H1 (cell line): ENCODE data around the gene TAF1B. TPM values are rescaled to one million over a fixed set of nuclear protein-coding genes. Genes with fewer than 3 reads are reported as not detected.

ENCODE experiments used
- CTCF ChIA-PET: fragments of 300-600 bp; sonication (Branson Sonifier 250); formaldehyde crosslinking; loops from one replicate; lab custom pipeline; 2021; ENCODE audit not compliant: partially characterized antibody; lab: Charles Lee
- POLR2A ChIA-PET: fragments of 300-600 bp; sonication (Branson Sonifier 250); formaldehyde crosslinking; loops from one replicate; lab custom pipeline; 2021; ENCODE audit warnings: inconsistent platforms; ENCODE audit not compliant: partially characterized antibody; lab: Charles Lee
- DNase-seq, 2 experiments: peaks; one replicate each; pipeline versions ENCODE4 v3.0.0 to v3.0.0-alpha.2; 2010 to 2022; ENCODE audit warnings: low spot score in 2 of 2, low read depth in 1 of 2, mixed read lengths in 1 of 2
- FAIRE-seq: peaks from 2 replicates; lab custom pipeline; 2011; peaks lifted over from hg19 to GRCh38; lab: Jason Lieb, UNC
- H2AFZ ChIP-seq: 2 replicates; pipeline ENCODE4 v1.8.1; 2012; ENCODE audit warnings: low read length, inconsistent platforms
- H2AK5ac ChIP-seq: 2 replicates; pipeline ENCODE4 v1.6.1; 2013; ENCODE audit warnings: low read depth, low read length
- H2BK120ac ChIP-seq: replicated peaks from 2 replicates; pipeline ENCODE3; 2013; ENCODE audit warnings: low read depth, low read length, inconsistent platforms
- H2BK12ac ChIP-seq: 2 replicates; pipeline ENCODE4 v1.6.1; 2013; ENCODE audit warnings: low read depth, low read length
- H2BK15ac ChIP-seq: 2 replicates; pipeline ENCODE4 v1.6.1; 2013; ENCODE audit warnings: low read length
- H2BK20ac ChIP-seq: 2 replicates; pipeline ENCODE4 v1.6.1; 2013; ENCODE audit warnings: low read length
- H2BK5ac ChIP-seq: 2 replicates; pipeline ENCODE4 v1.6.1; 2013; ENCODE audit warnings: low read depth, low read length
- H3K14ac ChIP-seq: 2 replicates; pipeline ENCODE4 v1.6.1; 2013; ENCODE audit warnings: inconsistent platforms; ENCODE audit not compliant: insufficient read length
- H3K18ac ChIP-seq: 2 replicates; pipeline ENCODE4 v1.6.1; 2013; ENCODE audit warnings: low read length; ENCODE audit errors: extremely low read depth
- H3K23ac ChIP-seq: 2 replicates; pipeline ENCODE4 v1.6.1; 2013; ENCODE audit warnings: inconsistent platforms; ENCODE audit not compliant: insufficient read length
- H3K23me2 ChIP-seq: 2 replicates; pipeline ENCODE4 v1.6.1; 2013; ENCODE audit warnings: low read depth, low read length
- H3K27ac ChIP-seq: 2 replicates; pipeline ENCODE4 v1.6.1; 2011; ENCODE audit warnings: low read depth, low read length, inconsistent platforms
- H3K27me3 ChIP-seq, 4 experiments: replicated peaks in 1 of 4; 1 replicate in 1 of 4; 2 replicates in 3 of 4; pipeline versions ENCODE4 v1.6.1 to v1.8.1; 2011 to 2013; ENCODE audit warnings: low read length in 3 of 4, mild to moderate bottlenecking in 3 of 4, inconsistent platforms in 2 of 4, mixed read lengths in 2 of 4, moderate library complexity in 1 of 4; ENCODE audit not compliant: control insufficient read depth in 3 of 4, insufficient read depth in 3 of 4; ENCODE audit errors: extremely low read depth in 1 of 4
- H3K36me3 ChIP-seq, 4 experiments: 2 replicates each; pipeline versions ENCODE4 v1.6.1 to v1.8.1; 2011 to 2013; ENCODE audit warnings: mild to moderate bottlenecking in 4 of 4, low read length in 3 of 4, moderate library complexity in 2 of 4, control low read depth in 1 of 4, inconsistent platforms in 1 of 4; ENCODE audit not compliant: insufficient read depth in 4 of 4, control insufficient read depth in 2 of 4
- H3K4ac ChIP-seq: replicated peaks from 2 replicates; pipeline ENCODE3; 2013; ENCODE audit warnings: low read length, low read depth, mixed read lengths, inconsistent platforms; ENCODE audit not compliant: insufficient read length
- H3K4me1 ChIP-seq, 4 experiments: replicated peaks in 1 of 4; 1 replicate in 1 of 4; 2 replicates in 3 of 4; pipeline versions ENCODE4 v1.6.1 to v1.8.1; 2011 to 2013; ENCODE audit warnings: low read length in 3 of 4, inconsistent platforms in 2 of 4, mixed read lengths in 1 of 4; ENCODE audit not compliant: insufficient read depth in 4 of 4, control insufficient read depth in 3 of 4
- H3K4me2 ChIP-seq, 2 experiments: 2 replicates each; pipeline versions ENCODE4 v1.6.1 to v1.8.1; 2011 to 2013; ENCODE audit warnings: low read depth in 2 of 2, low read length in 2 of 2, control low read depth in 1 of 2, inconsistent platforms in 1 of 2, mild to moderate bottlenecking in 1 of 2; ENCODE audit not compliant: insufficient read depth in 1 of 2
- H3K4me3 ChIP-seq, 4 experiments: fragments of 200-600, 300-600 bp in 1 of 4; sonication (generic), shearing (Covaris generic), sonication (Bioruptor Twin) in 1 of 4; 2 replicates each; pipeline versions ENCODE4 v1.5.1 to v1.8.1; 2011 to 2016; ENCODE audit warnings: low read length in 4 of 4, low read depth in 3 of 4, control low read depth in 2 of 4, inconsistent platforms in 2 of 4, mild to moderate bottlenecking in 2 of 4, mixed read lengths in 1 of 4, moderate library complexity in 1 of 4; ENCODE audit not compliant: insufficient read depth in 2 of 4; ENCODE audit errors: extremely low read depth in 1 of 4
- H3K56ac ChIP-seq: replicated peaks from 2 replicates; pipeline ENCODE3; 2013; ENCODE audit warnings: low read depth, mild to moderate bottlenecking, mixed read lengths, low read length, inconsistent platforms; ENCODE audit not compliant: insufficient read length
- H3K79me1 ChIP-seq: 2 replicates; pipeline ENCODE4 v1.6.1; 2013; ENCODE audit warnings: low read depth, low read length, control low read depth
- H3K79me2 ChIP-seq, 2 experiments: 2 replicates each; pipeline versions ENCODE4 v1.6.1 to v1.8.1; 2012 to 2013; ENCODE audit warnings: low read length in 2 of 2, mild to moderate bottlenecking in 2 of 2, inconsistent platforms in 1 of 2; ENCODE audit not compliant: insufficient read depth in 2 of 2, control insufficient read depth in 1 of 2
- H3K9ac ChIP-seq, 4 experiments: replicated peaks in 1 of 4; 1 replicate in 1 of 4; 2 replicates in 3 of 4; pipeline versions ENCODE4 v1.6.1 to v1.8.1; 2011 to 2013; ENCODE audit warnings: low read depth in 3 of 4, low read length in 3 of 4, control low read depth in 2 of 4, mild to moderate bottlenecking in 2 of 4, moderate library complexity in 2 of 4, inconsistent platforms in 1 of 4; ENCODE audit errors: extremely low read depth in 1 of 4
- H3K9me3 ChIP-seq, 2 experiments: 2 replicates each; pipeline versions ENCODE4 v1.6.1 to v1.8.1; 2012 to 2013; ENCODE audit warnings: mild to moderate bottlenecking in 2 of 2, moderate library complexity in 2 of 2, control low read depth in 1 of 2, inconsistent platforms in 1 of 2, low read depth in 1 of 2, low read length in 1 of 2, mixed read lengths in 1 of 2; ENCODE audit not compliant: insufficient read depth in 2 of 2
- H4K20me1 ChIP-seq, 2 experiments: replicated peaks in 1 of 2; 2 replicates each; pipeline versions ENCODE3 to v1.8.1; 2011 to 2013; ENCODE audit warnings: inconsistent platforms in 2 of 2, low read length in 2 of 2, mild to moderate bottlenecking in 1 of 2; ENCODE audit not compliant: insufficient read depth in 2 of 2, control insufficient read depth in 1 of 2
- H4K5ac ChIP-seq: 2 replicates; pipeline ENCODE4 v1.6.1; 2013; ENCODE audit warnings: low read length, low read depth, mixed read lengths, inconsistent platforms; ENCODE audit not compliant: insufficient read length
- H4K8ac ChIP-seq: 2 replicates; pipeline ENCODE4 v1.8.0; 2013; ENCODE audit warnings: mild to moderate bottlenecking, moderate library complexity, low read length, inconsistent platforms; ENCODE audit not compliant: insufficient read depth; ENCODE audit errors: extremely low read depth
- H4K91ac ChIP-seq: replicated peaks from 2 replicates; pipeline ENCODE3; 2013; ENCODE audit warnings: low read length, mixed read lengths, inconsistent platforms; ENCODE audit not compliant: insufficient read length
- HDAC6 ChIP-seq: IDR thresholded peaks from one replicate; pipeline ENCODE4 v1.7.1; 2012; ENCODE audit warnings: low read depth, mild to moderate bottlenecking, inconsistent platforms, low read length, moderate library complexity
- SP1 ChIP-seq: IDR thresholded peaks from 2 replicates; pipeline ENCODE4 v1.6.1; 2011; ENCODE audit warnings: low read depth, low read length
- WGBS, 2 experiments: shearing (Covaris generic) in 1 of 2; methylation state at CpG; one replicate each; pipeline versions ENCODE4 v1.1.6 to v1.1.7; 2013 to 2015; ENCODE audit warnings: low lambda C conversion rate in 2 of 2, mixed read lengths in 2 of 2, inconsistent platforms in 1 of 2, low coverage in 1 of 2, missing lambda C conversion rate in 1 of 2; ENCODE audit not compliant: insufficient replicate concordance in 2 of 2, insufficient coverage in 1 of 2, insufficient read length in 1 of 2; ENCODE audit errors: extremely low coverage in 1 of 2, missing lambda C conversion rate in 1 of 2; 5-methylcytosine and 5-hydroxymethylcytosine counted together
- polyA plus RNA-seq, 7 experiments: library from polyadenylated mRNA; depleted of rRNA in 3 of 7; stranded (reverse) in 5 of 7; unstranded in 2 of 7; fragments of >200 nt in 5 of 7; fragments of 200-250 nt in 2 of 7; gene quantifications; 1 replicate in 5 of 7; 2 replicates in 1 of 7; 4 replicates in 1 of 7; pipeline versions ENCODE4 v1.2.1 to v1.2.3, GENCODE V29; 2011 to 2013; ENCODE audit warnings: missing spikeins in 2 of 7, mixed read lengths in 2 of 7
- total RNA-seq: library from RNA; stranded (reverse); fragmentation: NEBNext Ultra II Directional; extraction: Animal tissue kit (Norgen Biotek cat#: 25700); gene quantifications from 2 replicates; pipeline ENCODE4 v1.2.1, GENCODE V29; 2021

The TAF1B gene
- total and polyA plus RNA-seq, 2 of the 8 experiments (the other 6 are each of a cell fraction or from before 2014, with no cell fraction given): 6.6 to 25.2 TPM

DNA sequence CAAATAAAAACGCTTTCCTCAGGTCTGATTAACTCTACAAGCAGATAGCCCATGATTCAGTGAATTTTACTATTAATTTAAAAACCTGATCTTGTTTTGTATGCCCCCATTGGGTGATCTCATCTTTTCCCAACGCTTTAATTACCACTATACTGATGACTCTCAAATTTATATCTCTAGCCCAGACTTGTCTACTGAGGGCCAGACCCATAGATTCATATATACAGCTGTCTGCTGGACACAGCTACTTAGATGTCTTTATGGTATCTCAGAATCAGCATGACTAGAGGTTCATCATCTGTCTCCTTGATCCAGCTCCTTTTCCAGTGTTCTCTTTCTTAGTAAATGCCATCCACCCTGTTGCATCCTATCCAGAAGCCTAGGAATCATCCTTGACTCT, 33.8 kb downstream of the TAF1B start:
- Histone ChIP-seq H3K4me3 (no peak overlapping the region), H3K79me1 (no peaks in the 10 kb centered on the region), H2BK20ac (no peak overlapping the region), H3K4me1 (no peaks in the 10 kb centered on the region), H3K79me2 (no peaks in the 10 kb centered on the region), H4K5ac (no peak overlapping the region), H3K18ac (no peak overlapping the region), H4K20me1 (no peaks in the 10 kb centered on the region), H3K9ac (no peak overlapping the region), H3K14ac (no peak overlapping the region), H3K4me2 (no peak overlapping the region), H3K4ac (no peak overlapping the region), H2BK5ac (no peak overlapping the region), H4K8ac (no peak overlapping the region), H3K56ac (no peak overlapping the region), H2BK120ac (no peak overlapping the region), H2BK15ac (no peak overlapping the region), H3K36me3 (peaks cover 0 to 39% (median 6%) of the 10 kb centered on the region in 4 experiments; a peak in 4 of 8 replicates), H2BK12ac (no peak overlapping the region), H3K23me2 (no peaks in the 10 kb centered on the region), H2AK5ac (no peak overlapping the region), H4K91ac (no peak overlapping the region), H3K9me3 (no peaks in the 10 kb centered on the region), H2AFZ (no peak overlapping the region), H3K23ac (no peak overlapping the region), H3K27ac (no peak overlapping the region), H3K27me3 (no peaks in the 10 kb centered on the region)
- DNase-seq (no peak), FAIRE-seq (no peak)
- 88% methylated on average over 2 of the region's 2 CpGs; no CpG with 5 or more reads in 1 of the 2 experiments for WGBS, 2 experiments
- ChIA-PET CTCF (interaction anchor here (0.9 to 1.2 kb wide), 2 partner anchors 63 to 152 kb away, joined by 3 to 4 read pairs; no protein-coding TSS in a partner anchor), POLR2A (no interaction called here)
- TF ChIP-seq HDAC6: no peak
- TF ChIP-seq SP1: no peak
